GM12874 (cell line): ENCODE data around the gene TRMU.

Source experiments
- TF ChIP-seq, protein P1 (sequence below): IDR thresholded peaks from 2 replicates; pipeline ENCODE4 v1.5.1; 2011; ENCODE audit warnings: low read depth, mild to moderate bottlenecking, control low read depth, low read length, moderate library complexity; ENCODE audit not compliant: insufficient read depth

The TRMU gene

GRCh38 chr22:46290121-46290842, 45.2 kb upstream of the TRMU start:
- TF ChIP-seq, protein P1, sequence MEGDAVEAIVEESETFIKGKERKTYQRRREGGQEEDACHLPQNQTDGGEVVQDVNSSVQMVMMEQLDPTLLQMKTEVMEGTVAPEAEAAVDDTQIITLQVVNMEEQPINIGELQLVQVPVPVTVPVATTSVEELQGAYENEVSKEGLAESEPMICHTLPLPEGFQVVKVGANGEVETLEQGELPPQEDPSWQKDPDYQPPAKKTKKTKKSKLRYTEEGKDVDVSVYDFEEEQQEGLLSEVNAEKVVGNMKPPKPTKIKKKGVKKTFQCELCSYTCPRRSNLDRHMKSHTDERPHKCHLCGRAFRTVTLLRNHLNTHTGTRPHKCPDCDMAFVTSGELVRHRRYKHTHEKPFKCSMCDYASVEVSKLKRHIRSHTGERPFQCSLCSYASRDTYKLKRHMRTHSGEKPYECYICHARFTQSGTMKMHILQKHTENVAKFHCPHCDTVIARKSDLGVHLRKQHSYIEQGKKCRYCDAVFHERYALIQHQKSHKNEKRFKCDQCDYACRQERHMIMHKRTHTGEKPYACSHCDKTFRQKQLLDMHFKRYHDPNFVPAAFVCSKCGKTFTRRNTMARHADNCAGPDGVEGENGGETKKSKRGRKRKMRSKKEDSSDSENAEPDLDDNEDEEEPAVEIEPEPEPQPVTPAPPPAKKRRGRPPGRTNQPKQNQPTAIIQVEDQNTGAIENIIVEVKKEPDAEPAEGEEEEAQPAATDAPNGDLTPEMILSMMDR = no peak

GRCh38 chr22:46290843-46291785, 44.4 kb upstream of the TRMU start:
- TF ChIP-seq, protein P1 = no peak

DNA sequence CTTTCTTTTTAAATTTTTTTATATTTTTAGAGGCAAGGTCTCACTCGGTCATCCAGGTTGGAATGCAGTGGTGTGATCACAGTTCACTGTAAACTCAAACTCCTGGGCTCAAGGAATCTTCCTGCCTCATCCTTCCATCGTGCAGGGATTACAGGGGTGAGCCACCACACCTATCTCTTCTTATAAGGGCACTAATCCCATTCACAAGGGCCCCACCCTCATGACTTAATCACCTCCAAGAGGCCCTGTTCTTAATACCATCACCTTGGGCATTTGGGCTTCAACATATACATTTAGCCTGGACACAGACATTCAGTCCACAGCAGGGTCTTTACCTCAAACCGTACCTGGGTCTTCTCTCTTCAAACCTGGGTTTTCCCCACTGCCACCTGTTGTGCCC, 43.3 kb upstream of the TRMU start:
- TF ChIP-seq, protein P1 = no peak

DNA sequence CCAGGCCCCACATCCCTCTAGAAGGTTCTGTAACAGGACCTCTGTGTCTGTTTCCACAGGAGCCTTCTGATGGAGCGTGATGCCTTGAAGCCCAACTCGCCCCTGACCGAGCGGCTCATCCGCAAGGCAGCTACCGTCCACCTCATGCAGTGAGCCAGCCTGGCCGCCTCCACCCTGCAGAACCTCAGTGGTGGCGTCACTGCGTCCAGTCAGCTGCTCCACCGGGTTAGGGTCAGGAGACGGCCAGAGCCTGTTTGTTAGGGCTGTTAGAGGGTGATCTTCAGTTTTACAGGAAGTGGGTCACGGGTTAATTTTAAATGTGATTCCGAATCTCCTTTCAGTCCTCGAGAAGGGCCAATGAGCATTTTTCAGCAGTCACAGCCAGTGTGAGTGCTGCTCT, 42.8 kb upstream of the TRMU start:
- TF ChIP-seq, protein P1 = no peak

- TF ChIP-seq, protein P1 = no peak
These were observed 41.8 kb upstream of the TRMU start for GRCh38 chr22:46293577-46294260.

- TF ChIP-seq, protein P1 = no peak
These were observed 40.7 kb upstream of the TRMU start for GRCh38 chr22:46294784-46295183.
